Keratinocyte (primary cell): ENCODE results near the gene TCF15.

Experiments used
- CTCF ChIP-seq, 3 experiments: IDR thresholded peaks in 1 of 3; conservative IDR thresholded peaks in 1 of 3; optimal IDR thresholded peaks in 1 of 3; 2 replicates in 2 of 3; 3 replicates in 1 of 3; pipeline versions ENCODE3 to v1.5.1; 2011; ENCODE audit warnings: low read length in 3 of 3, mild to moderate bottlenecking in 3 of 3, moderate library complexity in 2 of 3, control low read depth in 1 of 3, inconsistent platforms in 1 of 3; ENCODE audit not compliant: insufficient read depth in 2 of 3; ENCODE audit errors: extremely low read depth in 1 of 3
- EZH2 ChIP-seq: IDR thresholded peaks from one replicate; pipeline ENCODE4 v1.6.1; 2012; ENCODE audit warnings: inconsistent platforms, mild to moderate bottlenecking, low read length, moderate library complexity

GRCh38 chr20:640674-641515 lies 30.8 kb upstream of the TCF15 start:
- TF ChIP-seq CTCF (optimal IDR thresholded peaks at IDR 0.05 in 1 of 3, IDR thresholded peaks at IDR 0.05 in 1 of 3, conservative IDR thresholded peaks at IDR 0.05 in 1 of 3; ENCODE audit: extremely low read depth in 1 of 3, insufficient read depth in 2 of 3, low read length in 3 of 3) (no peak), EZH2 (no peak)
